Fibroblast of lung (primary cell): ENCODE data around the gene BABAM2.

Experiments
- EZH2 ChIP-seq: IDR thresholded peaks from 2 replicates; pipeline ENCODE4 v1.5.1; 2012; ENCODE audit warnings: low read length, control low read depth, mild to moderate bottlenecking; ENCODE audit errors: missing control alignments
- TF ChIP-seq, protein P1 (sequence below), 2 donors: IDR thresholded peaks in 1 of 2; conservative IDR thresholded peaks in 1 of 2; 1 replicate in 1 of 2; 2 replicates in 1 of 2; pipeline ENCODE4 v1.5.1; 2011 to 2012; ENCODE audit warnings: low read length in 2 of 2, control low read depth in 1 of 2, inconsistent platforms in 1 of 2, low read depth in 1 of 2, mild to moderate bottlenecking in 1 of 2

DNA sequence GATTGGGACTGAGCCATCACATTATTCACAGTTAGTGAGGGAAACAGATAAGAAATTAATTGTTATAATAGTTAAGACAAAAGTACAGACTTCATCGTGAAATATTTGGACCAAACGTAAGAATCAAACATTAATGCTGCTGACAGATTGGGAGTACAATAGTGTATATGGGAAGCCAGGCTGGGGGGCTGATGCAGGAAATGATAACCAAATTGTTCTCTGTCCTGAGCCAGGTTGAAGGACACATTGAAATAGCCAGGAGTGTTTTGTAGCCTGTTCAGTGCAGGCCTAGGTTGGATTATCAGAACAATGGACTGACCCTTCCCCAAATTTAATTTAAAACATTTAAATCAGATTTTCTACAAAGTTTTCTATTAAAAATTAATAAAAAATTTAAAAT lies 203.2 kb downstream of the BABAM2 start:
- TF ChIP-seq, protein P1, sequence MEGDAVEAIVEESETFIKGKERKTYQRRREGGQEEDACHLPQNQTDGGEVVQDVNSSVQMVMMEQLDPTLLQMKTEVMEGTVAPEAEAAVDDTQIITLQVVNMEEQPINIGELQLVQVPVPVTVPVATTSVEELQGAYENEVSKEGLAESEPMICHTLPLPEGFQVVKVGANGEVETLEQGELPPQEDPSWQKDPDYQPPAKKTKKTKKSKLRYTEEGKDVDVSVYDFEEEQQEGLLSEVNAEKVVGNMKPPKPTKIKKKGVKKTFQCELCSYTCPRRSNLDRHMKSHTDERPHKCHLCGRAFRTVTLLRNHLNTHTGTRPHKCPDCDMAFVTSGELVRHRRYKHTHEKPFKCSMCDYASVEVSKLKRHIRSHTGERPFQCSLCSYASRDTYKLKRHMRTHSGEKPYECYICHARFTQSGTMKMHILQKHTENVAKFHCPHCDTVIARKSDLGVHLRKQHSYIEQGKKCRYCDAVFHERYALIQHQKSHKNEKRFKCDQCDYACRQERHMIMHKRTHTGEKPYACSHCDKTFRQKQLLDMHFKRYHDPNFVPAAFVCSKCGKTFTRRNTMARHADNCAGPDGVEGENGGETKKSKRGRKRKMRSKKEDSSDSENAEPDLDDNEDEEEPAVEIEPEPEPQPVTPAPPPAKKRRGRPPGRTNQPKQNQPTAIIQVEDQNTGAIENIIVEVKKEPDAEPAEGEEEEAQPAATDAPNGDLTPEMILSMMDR (conservative IDR thresholded peaks at IDR 0.05 in 1 of 2, IDR thresholded peaks at IDR 0.05 in 1 of 2; ENCODE audit: low read depth in 1 of 2, low read length in 2 of 2): no peak
- TF ChIP-seq EZH2: no peak
